GM12892 (cell line): ENCODE measurements around the gene DOCK1.

Source experiments
- POLR2A ChIP-seq: IDR thresholded peaks from 2 replicates; pipeline ENCODE4 v1.6.1; 2011; ENCODE audit warnings: low read depth, low read length, control low read depth
- POLR2AphosphoS5 ChIP-seq: IDR thresholded peaks from 2 replicates; pipeline ENCODE4 v1.6.1; 2011; ENCODE audit warnings: low read depth, low read length, control low read depth
- TAF1 ChIP-seq: IDR thresholded peaks from 2 replicates; pipeline ENCODE4 v1.6.1; 2011; ENCODE audit warnings: low read depth, mild to moderate bottlenecking, control low read depth, low read length, borderline replicate concordance

DNA sequence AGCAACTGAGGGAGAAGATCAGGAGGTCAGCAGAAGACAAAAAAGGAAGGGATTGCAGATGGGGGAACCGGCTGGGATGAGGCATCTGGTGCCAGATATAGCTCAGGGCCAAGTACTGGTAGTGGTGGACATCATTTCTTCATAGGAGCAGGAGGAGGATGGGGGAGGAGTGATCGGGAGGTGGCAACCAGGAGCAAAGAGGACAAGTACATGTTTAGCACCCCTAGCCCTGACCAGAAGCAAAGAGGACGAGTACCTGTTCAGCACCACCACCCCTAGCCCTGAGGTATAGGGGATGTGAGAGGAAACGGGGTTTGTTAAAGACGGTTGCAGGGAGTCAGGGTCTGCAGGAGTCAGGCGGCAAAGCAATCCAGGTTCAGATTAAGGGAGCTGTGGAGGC lies 559.3 kb downstream of the DOCK1 start:
- TF ChIP-seq POLR2A (no peak), POLR2AphosphoS5 (no peak), TAF1 (no peak)
